ENCODE measurements around the gene SORCS1. TPM values are rescaled to one million over a fixed set of nuclear protein-coding genes. Genes with fewer than 3 reads are reported as not detected.

The SORCS1 gene
- total and polyA plus RNA-seq, 2 experiments from 2014 or later = 2.9 to 8.9 TPM

- H3K36me3 Mint-ChIP-seq (ENCODE audit: low read depth) = no peaks in the 10 kb centered on the region; the same call in 2 of the 3 replicates
- no peak for TF ChIP-seq ZNF331 (CRISPR knock-in tag; IDR thresholded peaks at IDR 0.05; ENCODE audit: low read depth)
- TF ChIP-seq ZNF462 (CRISPR knock-in tag; IDR thresholded peaks at IDR 0.05) = no peak
- TF ChIP-seq EZH2phosphoT487 (IDR thresholded peaks at IDR 0.05; ENCODE audit: unreplicated experiment) = no peak
- TF ChIP-seq STAT1 (IDR thresholded peaks at IDR 0.05; ENCODE audit: unreplicated experiment) = no peak
- TF ChIP-seq POLR2AphosphoS5 (IDR thresholded peaks at IDR 0.05; ENCODE audit: low read depth) = no peak
- TF ChIP-seq JUNB (IDR thresholded peaks at IDR 0.05; ENCODE audit: unreplicated experiment) = no peak
- TF ChIP-seq ZNF114 (CRISPR knock-in tag; IDR thresholded peaks at IDR 0.05) = no peak
- no peak for TF ChIP-seq CREB1 (CRISPR knock-in tag; IDR thresholded peaks at IDR 0.05; ENCODE audit: low read depth)
- no peak for TF ChIP-seq NANOG (IDR thresholded peaks at IDR 0.05; ENCODE audit: borderline replicate concordance)
- TF ChIP-seq EZH2 (IDR thresholded peaks at IDR 0.05; ENCODE audit: low read depth, unreplicated experiment) = no peak
- no peak for TF ChIP-seq ETS1 (IDR thresholded peaks at IDR 0.05)
- TF ChIP-seq CTCF (conservative IDR thresholded peaks at IDR 0.05; ENCODE audit: low read depth in 2 of 2) = no peak
- TF ChIP-seq REST (IDR thresholded peaks at IDR 0.05; ENCODE audit: unreplicated experiment) = no peak
- ATAC-seq = no peak
Observed at GRCh38 chr10:106908225-106908624, 256.3 kb downstream of the SORCS1 start.

More at GRCh38 chr10:106908225-106908624, 256.3 kb downstream of the SORCS1 start:
- Histone ChIP-seq H3K27ac (ENCODE audit: low read depth) (no peak overlapping the region), H3K4me3 (no peak overlapping the region), H3K9me2 (ENCODE audit: insufficient read depth) (no peaks in the 10 kb centered on the region), H3F3A (replicated peaks; ENCODE audit: low read depth) (no peaks in the 10 kb centered on the region; the same call in 1 of the 2 replicates), H3K79me2 (replicated peaks; ENCODE audit: insufficient read depth) (no peaks in the 10 kb centered on the region), H3K27me3 (ENCODE audit: insufficient read depth) (no peaks in the 10 kb centered on the region), H3K36me3 (ENCODE audit: insufficient read depth) (no peaks in the 10 kb centered on the region), H3K4me2 (no peak overlapping the region), H3K4me1 (ENCODE audit: insufficient read depth) (peaks cover 57% of the 10 kb centered on the region), H2AFZ (no peak overlapping the region), H4K20me1 (replicated peaks; ENCODE audit: insufficient read depth) (no peaks in the 10 kb centered on the region)
- Mint-ChIP-seq H3K4me3 (no peak overlapping the region), H3K27ac (no peak overlapping the region), H3K9me3 (no peaks in the 10 kb centered on the region; the same call in 2 of the 3 replicates), H3K4me1 (peaks cover 60% of the 10 kb centered on the region), H3K27me3 (ENCODE audit: insufficient read depth, low read depth, poor library complexity) (peaks cover 4% of the 10 kb centered on the region)
- DNase-seq (ENCODE audit: low spot score) = no peak

Data from GM23338 (cell line).